Spleen (tissue), 7 donors: ENCODE measurements around the gene DEPDC5.
"Not testable (repeated sequence)": the region's sequence is repeated elsewhere in the genome, so short reads cannot be mapped to it uniquely, and the experiment has no call there.

Experiments used
- CTCF ChIP-seq, 11 experiments: fragments of 200-600 bp in 7 of 11; fragments of 450-650 bp in 4 of 11; sonication (generic) in 4 of 11; IDR thresholded peaks in 8 of 11; conservative IDR thresholded peaks in 3 of 11; 1 replicate in 7 of 11; 2 replicates in 4 of 11; pipeline versions ENCODE4 v1.4.0 to v1.8.0; 2016 to 2021; ENCODE audit warnings: antibody characterized with exemption in 11 of 11, inconsistent platforms in 4 of 11, mild to moderate bottlenecking in 1 of 11
- POLR2A ChIP-seq, 3 donors: fragments of 450-650 bp; IDR thresholded peaks; one replicate each; pipeline ENCODE4 v1.5.1; 2017; ENCODE audit warnings: antibody characterized with exemption in 3 of 3, mild to moderate bottlenecking in 1 of 3
- POLR2AphosphoS5 ChIP-seq, 3 donors: sonication (generic); formaldehyde crosslinking; IDR thresholded peaks; one replicate each; pipeline ENCODE4 v1.5.1; 2017; ENCODE audit warnings: antibody characterized with exemption in 3 of 3
- donor health status: DM: no; HTN: no; CAD: no; lungs with moderate emphysema.
- donor health status: DM: no; HTN: no; CAD: no.
- donor health status: DM: no; HTN: no; CAD: no.

- TF ChIP-seq CTCF (IDR thresholded peaks at IDR 0.05 in 8 of 11, conservative IDR thresholded peaks at IDR 0.05 in 3 of 11); POLR2A (IDR thresholded peaks at IDR 0.05); POLR2AphosphoS5 (IDR thresholded peaks at IDR 0.05): not testable (repeated sequence)
These were observed 5.0 kb downstream of the DEPDC5 start for GRCh38 chr22:31758860-31759259.
